GM15510 (cell line): ENCODE results near the gene SDK2.

ENCODE experiments used
- POLR2A ChIP-seq: IDR thresholded peaks from 3 replicates; pipeline ENCODE4 v1.6.1; 2011; ENCODE audit warnings: borderline replicate concordance; ENCODE audit not compliant: insufficient read length; ENCODE audit errors: extremely low read depth

SDK2 gene

GRCh38 chr17:73612031-73612472 is 32.2 kb downstream of the SDK2 start:
- no peak for TF ChIP-seq POLR2A

GRCh38 chr17:73611630-73612029 is 32.6 kb downstream of the SDK2 start:
- TF ChIP-seq POLR2A, result no peak

- no peak for TF ChIP-seq POLR2A
These were observed 33.8 kb downstream of the SDK2 start for GRCh38 chr17:73610331-73610911.

GRCh38 chr17:73609758-73610157 is 34.5 kb downstream of the SDK2 start:
- no peak for TF ChIP-seq POLR2A

- no peak for TF ChIP-seq POLR2A
These were observed 35.2 kb downstream of the SDK2 start for GRCh38 chr17:73609060-73609459.

- no peak for TF ChIP-seq POLR2A
These were observed 38.8 kb downstream of the SDK2 start for GRCh38 chr17:73605444-73605843.

- no peak for TF ChIP-seq POLR2A
These were observed 39.8 kb downstream of the SDK2 start for GRCh38 chr17:73604476-73604875.

GRCh38 chr17:73603971-73604370 is 40.3 kb downstream of the SDK2 start:
- no peak for TF ChIP-seq POLR2A

GRCh38 chr17:73600103-73600871 is 44.0 kb downstream of the SDK2 start:
- TF ChIP-seq POLR2A, result no peak

- no peak for TF ChIP-seq POLR2A
These were observed 44.6 kb downstream of the SDK2 start for GRCh38 chr17:73599599-73599998.

- TF ChIP-seq POLR2A, result no peak
These were observed 46.0 kb downstream of the SDK2 start for GRCh38 chr17:73598212-73598611.

- TF ChIP-seq POLR2A, result no peak
These were observed 48.3 kb downstream of the SDK2 start for GRCh38 chr17:73595931-73596330.

- no peak for TF ChIP-seq POLR2A
These were observed 48.8 kb downstream of the SDK2 start for GRCh38 chr17:73595479-73595878.

- TF ChIP-seq POLR2A, result no peak
These were observed 49.2 kb downstream of the SDK2 start for GRCh38 chr17:73595068-73595467.

- no peak for TF ChIP-seq POLR2A
These were observed 49.6 kb downstream of the SDK2 start for GRCh38 chr17:73594598-73594997.

- TF ChIP-seq POLR2A, result no peak
These were observed 50.2 kb downstream of the SDK2 start for GRCh38 chr17:73594025-73594424.
